ENCODE results near the gene MAST4.

GRCh38 chr5:67152400-67152799 is 556.2 kb downstream of the MAST4 start:
- TF ChIP-seq CTCF (IDR thresholded peaks at IDR 0.05; ENCODE audit: low read depth, low read length, missing input control) (no peak), REST (IDR thresholded peaks at IDR 0.05) (no peak), GABPA (IDR thresholded peaks at IDR 0.05 in 1 of 2, conservative IDR thresholded peaks at IDR 0.05 in 1 of 2) (no peak), RAD21 (IDR thresholded peaks at IDR 0.05) (no peak), ZBTB33 (IDR thresholded peaks at IDR 0.05) (no peak), SP1 (IDR thresholded peaks at IDR 0.05) (no peak), MAX (IDR thresholded peaks at IDR 0.05) (no peak), EGR1 (IDR thresholded peaks at IDR 0.05; ENCODE audit: low read depth in 2 of 2) (no peak), YY1 (IDR thresholded peaks at IDR 0.05) (no peak), FOXA1 (IDR thresholded peaks at IDR 0.05) (no peak), JUND (IDR thresholded peaks at IDR 0.05) (no peak), TAF1 (conservative IDR thresholded peaks at IDR 0.05) (no peak), ATF3 (IDR thresholded peaks at IDR 0.05) (no peak)

All from liver (tissue), 3 donors.